ENCODE measurements around the gene SGPP2. TPM values are rescaled to one million over a fixed set of nuclear protein-coding genes. Genes with fewer than 3 reads are reported as not detected.

The SGPP2 gene
- total and polyA plus RNA-seq, 2 donors (not counting 3 experiments of a cell fraction or from before 2014, with no cell fraction given): not detected

DNA sequence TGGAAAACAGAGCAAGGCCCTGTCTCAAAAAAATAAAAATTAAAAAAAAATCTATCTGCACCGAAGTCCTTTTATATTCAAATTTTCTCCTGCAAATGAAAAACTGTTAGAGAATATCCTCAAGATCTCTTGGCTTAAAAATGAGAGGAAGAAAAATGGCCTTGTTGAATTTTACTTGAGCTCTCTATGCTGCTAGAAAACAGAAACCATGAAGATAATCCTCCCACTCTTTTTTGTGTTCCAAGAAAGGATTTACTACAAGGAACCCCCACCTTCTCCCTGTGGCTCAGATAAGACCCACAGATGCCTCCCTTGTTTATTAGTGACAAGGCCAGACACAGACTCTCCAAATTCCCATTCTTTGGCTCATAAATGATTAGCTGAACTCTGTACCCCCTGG lies 71.0 kb downstream of the SGPP2 start:
- H4K20me1 ChIP-seq (replicated peaks; ENCODE audit: control insufficient read depth, extremely low read depth, insufficient read depth, low read length): no peaks in the 10 kb centered on the region
- TF ChIP-seq POLR2A (IDR thresholded peaks at IDR 0.05; ENCODE audit: low read depth, low read length) (no peak), JUN (IDR thresholded peaks at IDR 0.05; ENCODE audit: borderline replicate concordance, insufficient read depth, insufficient read length, low read depth) (no peak), POLR2AphosphoS5 (IDR thresholded peaks at IDR 0.05; ENCODE audit: insufficient read depth, low read depth, low read length) (no peak), GATA2 (IDR thresholded peaks at IDR 0.05; ENCODE audit: insufficient read depth, insufficient read length, low read depth, low read length) (no peak), MYC (IDR thresholded peaks at IDR 0.05; ENCODE audit: low read depth, low read length) (no peak), EZH2 (IDR thresholded peaks at IDR 0.05; ENCODE audit: borderline replicate concordance, low read depth, low read length, severe bottlenecking) (no peak), FOS (IDR thresholded peaks at IDR 0.05; ENCODE audit: borderline replicate concordance, insufficient read depth, low read length) (no peak)
- TF ChIP-seq, protein P1, sequence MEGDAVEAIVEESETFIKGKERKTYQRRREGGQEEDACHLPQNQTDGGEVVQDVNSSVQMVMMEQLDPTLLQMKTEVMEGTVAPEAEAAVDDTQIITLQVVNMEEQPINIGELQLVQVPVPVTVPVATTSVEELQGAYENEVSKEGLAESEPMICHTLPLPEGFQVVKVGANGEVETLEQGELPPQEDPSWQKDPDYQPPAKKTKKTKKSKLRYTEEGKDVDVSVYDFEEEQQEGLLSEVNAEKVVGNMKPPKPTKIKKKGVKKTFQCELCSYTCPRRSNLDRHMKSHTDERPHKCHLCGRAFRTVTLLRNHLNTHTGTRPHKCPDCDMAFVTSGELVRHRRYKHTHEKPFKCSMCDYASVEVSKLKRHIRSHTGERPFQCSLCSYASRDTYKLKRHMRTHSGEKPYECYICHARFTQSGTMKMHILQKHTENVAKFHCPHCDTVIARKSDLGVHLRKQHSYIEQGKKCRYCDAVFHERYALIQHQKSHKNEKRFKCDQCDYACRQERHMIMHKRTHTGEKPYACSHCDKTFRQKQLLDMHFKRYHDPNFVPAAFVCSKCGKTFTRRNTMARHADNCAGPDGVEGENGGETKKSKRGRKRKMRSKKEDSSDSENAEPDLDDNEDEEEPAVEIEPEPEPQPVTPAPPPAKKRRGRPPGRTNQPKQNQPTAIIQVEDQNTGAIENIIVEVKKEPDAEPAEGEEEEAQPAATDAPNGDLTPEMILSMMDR (IDR thresholded peaks at IDR 0.05; ENCODE audit: extremely low read depth in 1 of 2, insufficient read depth in 1 of 2, low read depth in 1 of 2, low read length in 2 of 2): no peak
- TF ChIP-seq, protein P2, sequence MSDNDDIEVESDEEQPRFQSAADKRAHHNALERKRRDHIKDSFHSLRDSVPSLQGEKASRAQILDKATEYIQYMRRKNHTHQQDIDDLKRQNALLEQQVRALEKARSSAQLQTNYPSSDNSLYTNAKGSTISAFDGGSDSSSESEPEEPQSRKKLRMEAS (IDR thresholded peaks at IDR 0.05; ENCODE audit: insufficient read depth, insufficient read length): no peak
- H3K27me3 ChIP-seq (ENCODE audit: control insufficient read depth in 2 of 2, insufficient read depth in 2 of 2, low read length in 2 of 2): no peaks in the 10 kb centered on the region
- no peak overlapping the region for H3K4me3 ChIP-seq (replicated peaks in 1 of 3; ENCODE audit: insufficient read depth in 1 of 3, low read depth in 1 of 3, low read length in 3 of 3)
- H2AFZ ChIP-seq (ENCODE audit: low read depth, low read length): no peak overlapping the region
- no peak for DNase-seq (ENCODE audit: low read depth, low spot score)
- no TSS peak for BruUV-seq (replicated peaks)
- no peaks in the 10 kb centered on the region for H3K36me3 ChIP-seq (ENCODE audit: control insufficient read depth in 2 of 2, extremely low read depth in 1 of 2, insufficient read depth in 2 of 2, low read length in 2 of 2)
- POLR2A ChIA-PET: no interaction called here
- H3K9me1 ChIP-seq (replicated peaks; ENCODE audit: control insufficient read depth, extremely low read depth, insufficient read depth, low read length): no peaks in the 10 kb centered on the region
- no peaks in the 10 kb centered on the region for H3K79me2 ChIP-seq (ENCODE audit: control insufficient read depth, insufficient read depth, low read length)
- no peak overlapping the region for H3K9ac ChIP-seq (replicated peaks; ENCODE audit: extremely low read depth, insufficient read depth, low read length)
- dilution Hi-C loops (cut with MboI; ENCODE audit: extremely low pct_ligation_motif_present, low sequenced_read_pairs): no loop called here
- no peaks in the 10 kb centered on the region for H3K4me1 ChIP-seq (ENCODE audit: control insufficient read depth, extremely low read depth, insufficient read depth, low read length)
- CTCF ChIA-PET: no interaction called here
- H3K4me2 ChIP-seq (ENCODE audit: insufficient read depth, low read length): no peak overlapping the region
- intact Hi-C loops (cut with micrococcal nuclease): no loop called here
- no peaks in the 10 kb centered on the region for H3K9me3 ChIP-seq (replicated peaks; ENCODE audit: control insufficient read depth, insufficient read depth, low read length)
- FAIRE-seq: no peak
- H3K27ac ChIP-seq (ENCODE audit: insufficient read depth, low read depth, low read length): no peak overlapping the region
